ENCODE results near the gene PPP1R13B. TPM values are rescaled to one million over a fixed set of nuclear protein-coding genes. Genes with fewer than 3 reads are reported as not detected.
"Not testable (repeated sequence)": the region's sequence is repeated elsewhere in the genome, so short reads cannot be mapped to it uniquely, and the experiment has no call there.

The PPP1R13B gene
- total and polyA plus RNA-seq, 7 experiments from 2014 or later = 3.3 to 26.8 (median 16.9) TPM

- H3K4me3 ChIP-seq (ENCODE audit: low read length) = no peak overlapping the region
- intact Hi-C loops (cut with micrococcal nuclease) = no loop called here
- Mint-ChIP-seq H3K27me3 (no peaks in the 10 kb centered on the region), H3K36me3 (peaks cover 0 to 2% (median 0%) of the 10 kb centered on the region in 5 donors), H3K4me3 (no peak overlapping the region), H3K27ac (no peak overlapping the region), H3K4me1 (peaks cover 0 to 3% (median 0%) of the 10 kb centered on the region in 7 donors), H3K9me3 (peaks cover 0 to 3% (median 0%) of the 10 kb centered on the region in 11 donors)
- no peaks in the 10 kb centered on the region for H3K9me3 ChIP-seq (ENCODE audit: control insufficient read depth in 2 of 3, low read length in 3 of 3)
- no peaks in the 10 kb centered on the region for H3K27me3 ChIP-seq (ENCODE audit: control insufficient read depth in 2 of 2, insufficient read depth in 2 of 2, low read length in 2 of 2)
- CTCF ChIA-PET = no interaction called here
- POLR2A ChIA-PET = no interaction called here
- no peaks in the 10 kb centered on the region for H3K4me1 ChIP-seq (ENCODE audit: control insufficient read depth in 2 of 2, insufficient read depth in 2 of 2, low read length in 2 of 2)
- H3K27ac ChIP-seq (ENCODE audit: low read depth, low read length) = no peak overlapping the region
- no peak for DNase-seq
- H3K36me3 ChIP-seq (ENCODE audit: control insufficient read depth in 2 of 3, insufficient read depth in 3 of 3, low read length in 3 of 3) = no peaks in the 10 kb centered on the region
- ATAC-seq = no peak
These were observed 44.4 kb upstream of the PPP1R13B start for GRCh38 chr14:103891667-103892215.

GRCh38 chr14:103890821-103891666 lies 43.7 kb upstream of the PPP1R13B start:
- ATAC-seq (no peak), DNase-seq (no peak)
- no peak overlapping the region for H3K27ac Mint-ChIP-seq
- intact Hi-C loops (cut with micrococcal nuclease) = no loop called here
- H3K36me3 Mint-ChIP-seq = no peaks in the 10 kb centered on the region
- H3K27me3 Mint-ChIP-seq = no peaks in the 10 kb centered on the region
- POLR2A ChIA-PET = no interaction called here
- H3K4me1 Mint-ChIP-seq = no peaks in the 10 kb centered on the region
- H3K4me3 ChIP-seq (ENCODE audit: low read length) = no peak overlapping the region
- H3K27me3 ChIP-seq (ENCODE audit: control insufficient read depth in 2 of 2, insufficient read depth in 2 of 2, low read length in 2 of 2) = no peaks in the 10 kb centered on the region
- no peaks in the 10 kb centered on the region for H3K4me1 ChIP-seq (ENCODE audit: control insufficient read depth in 2 of 2, insufficient read depth in 2 of 2, low read length in 2 of 2)
- no peaks in the 10 kb centered on the region for H3K36me3 ChIP-seq (ENCODE audit: control insufficient read depth in 2 of 3, insufficient read depth in 3 of 3, low read length in 3 of 3)
- CTCF ChIA-PET = no interaction called here
- no peak overlapping the region for H3K27ac ChIP-seq (ENCODE audit: low read depth, low read length)
- no peak overlapping the region for H3K4me3 Mint-ChIP-seq
- H3K9me3 ChIP-seq (ENCODE audit: control insufficient read depth in 2 of 3, low read length in 3 of 3) = no peaks in the 10 kb centered on the region
- H3K9me3 Mint-ChIP-seq = no peaks in the 10 kb centered on the region

- H3K27me3 Mint-ChIP-seq = no peaks in the 10 kb centered on the region
- no peaks in the 10 kb centered on the region for H3K4me1 Mint-ChIP-seq
- H3K4me3 Mint-ChIP-seq = no peak overlapping the region
- ATAC-seq (no peak), DNase-seq (no peak)
- no peaks in the 10 kb centered on the region for H3K9me3 ChIP-seq (ENCODE audit: control insufficient read depth in 2 of 3, low read length in 3 of 3)
- no peaks in the 10 kb centered on the region for H3K9me3 Mint-ChIP-seq
- ChIA-PET POLR2A (no interaction called here), CTCF (no interaction called here)
- no peaks in the 10 kb centered on the region for H3K27me3 ChIP-seq (ENCODE audit: control insufficient read depth in 2 of 2, insufficient read depth in 2 of 2, low read length in 2 of 2)
- H3K27ac Mint-ChIP-seq = no peak overlapping the region
- no peaks in the 10 kb centered on the region for H3K36me3 Mint-ChIP-seq
- no peak overlapping the region for H3K4me3 ChIP-seq (ENCODE audit: low read length)
- no peak overlapping the region for H3K27ac ChIP-seq (ENCODE audit: low read depth, low read length)
- H3K4me1 ChIP-seq (ENCODE audit: control insufficient read depth in 2 of 2, insufficient read depth in 2 of 2, low read length in 2 of 2) = no peaks in the 10 kb centered on the region
- H3K36me3 ChIP-seq (ENCODE audit: control insufficient read depth in 2 of 3, insufficient read depth in 3 of 3, low read length in 3 of 3) = no peaks in the 10 kb centered on the region
- intact Hi-C loops (cut with micrococcal nuclease) = no loop called here
These were observed 42.6 kb upstream of the PPP1R13B start for GRCh38 chr14:103890052-103890371.

GRCh38 chr14:103889313-103890051 lies 42.1 kb upstream of the PPP1R13B start:
- Mint-ChIP-seq H3K27ac (no peak overlapping the region), H3K36me3 (no peaks in the 10 kb centered on the region), H3K4me3 (no peak overlapping the region), H3K4me1 (no peaks in the 10 kb centered on the region), H3K9me3 (no peaks in the 10 kb centered on the region), H3K27me3 (no peaks in the 10 kb centered on the region)
- CTCF ChIA-PET = no interaction called here
- H3K4me3 ChIP-seq (ENCODE audit: low read length) = no peak overlapping the region
- H3K9me3 ChIP-seq (ENCODE audit: control insufficient read depth in 2 of 3, low read length in 3 of 3) = no peaks in the 10 kb centered on the region
- DNase-seq = no peak
- H3K27me3 ChIP-seq (ENCODE audit: control insufficient read depth in 2 of 2, insufficient read depth in 2 of 2, low read length in 2 of 2) = no peaks in the 10 kb centered on the region
- H3K36me3 ChIP-seq (ENCODE audit: control insufficient read depth in 2 of 3, insufficient read depth in 3 of 3, low read length in 3 of 3) = no peaks in the 10 kb centered on the region
- POLR2A ChIA-PET = no interaction called here
- ATAC-seq = no peak
- intact Hi-C loops (cut with micrococcal nuclease) = no loop called here
- H3K27ac ChIP-seq (ENCODE audit: low read depth, low read length) = no peak overlapping the region
- H3K4me1 ChIP-seq (ENCODE audit: control insufficient read depth in 2 of 2, insufficient read depth in 2 of 2, low read length in 2 of 2) = no peaks in the 10 kb centered on the region

GRCh38 chr14:103889002-103889312 lies 41.6 kb upstream of the PPP1R13B start:
- H3K4me1 Mint-ChIP-seq; intact Hi-C loops (cut with micrococcal nuclease); H3K4me1 ChIP-seq (ENCODE audit: control insufficient read depth in 2 of 2, insufficient read depth in 2 of 2, low read length in 2 of 2); POLR2A ChIA-PET; H3K27ac Mint-ChIP-seq; CTCF ChIA-PET; H3K36me3 Mint-ChIP-seq; H3K27me3 Mint-ChIP-seq; ATAC-seq; DNase-seq; H3K36me3 ChIP-seq (ENCODE audit: control insufficient read depth in 2 of 3, insufficient read depth in 3 of 3, low read length in 3 of 3); H3K27ac ChIP-seq (ENCODE audit: low read depth, low read length); H3K9me3 ChIP-seq (ENCODE audit: control insufficient read depth in 2 of 3, low read length in 3 of 3); H3K4me3 Mint-ChIP-seq; H3K4me3 ChIP-seq (ENCODE audit: low read length); H3K9me3 Mint-ChIP-seq; H3K27me3 ChIP-seq (ENCODE audit: control insufficient read depth in 2 of 2, insufficient read depth in 2 of 2, low read length in 2 of 2): not testable (repeated sequence)

GRCh38 chr14:103887557-103888115 lies 40.3 kb upstream of the PPP1R13B start:
- POLR2A ChIA-PET = no interaction called here
- no peaks in the 10 kb centered on the region for H3K36me3 Mint-ChIP-seq

GRCh38 chr14:103887170-103887501 lies 39.8 kb upstream of the PPP1R13B start:
- H3K27ac Mint-ChIP-seq = no peak overlapping the region

More at GRCh38 chr14:103887557-103888115, 40.3 kb upstream of the PPP1R13B start:
- ATAC-seq (no peak), DNase-seq (no peak)
- Histone ChIP-seq H3K4me3 (ENCODE audit: low read length) (no peak overlapping the region), H3K9me3 (ENCODE audit: control insufficient read depth in 2 of 3, low read length in 3 of 3) (no peaks in the 10 kb centered on the region), H3K27me3 (ENCODE audit: control insufficient read depth in 2 of 2, insufficient read depth in 2 of 2, low read length in 2 of 2) (no peaks in the 10 kb centered on the region), H3K36me3 (ENCODE audit: control insufficient read depth in 2 of 3, insufficient read depth in 3 of 3, low read length in 3 of 3) (no peaks in the 10 kb centered on the region), H3K4me1 (ENCODE audit: control insufficient read depth in 2 of 2, insufficient read depth in 2 of 2, low read length in 2 of 2) (no peaks in the 10 kb centered on the region), H3K27ac (ENCODE audit: low read depth, low read length) (no peak overlapping the region)
- intact Hi-C loops (cut with micrococcal nuclease) = no loop called here
- CTCF ChIA-PET = no interaction called here
- H3K27ac Mint-ChIP-seq = no peak overlapping the region
- no peaks in the 10 kb centered on the region for H3K9me3 Mint-ChIP-seq
- no peaks in the 10 kb centered on the region for H3K4me1 Mint-ChIP-seq
- no peaks in the 10 kb centered on the region for H3K27me3 Mint-ChIP-seq
- H3K4me3 Mint-ChIP-seq = no peak overlapping the region

More at GRCh38 chr14:103887170-103887501, 39.8 kb upstream of the PPP1R13B start:
- ChIA-PET CTCF (no interaction called here), POLR2A (no interaction called here)
- H3K9me3 Mint-ChIP-seq = no peaks in the 10 kb centered on the region
- no peaks in the 10 kb centered on the region for H3K4me1 Mint-ChIP-seq
- H3K4me3 Mint-ChIP-seq = no peak overlapping the region
- H3K27ac ChIP-seq (ENCODE audit: low read depth, low read length) = no peak overlapping the region
- no peak overlapping the region for H3K4me3 ChIP-seq (ENCODE audit: low read length)
- H3K27me3 ChIP-seq (ENCODE audit: control insufficient read depth in 2 of 2, insufficient read depth in 2 of 2, low read length in 2 of 2) = no peaks in the 10 kb centered on the region
- DNase-seq = no peak
- no peak for ATAC-seq
- no peaks in the 10 kb centered on the region for H3K36me3 Mint-ChIP-seq
- intact Hi-C loops (cut with micrococcal nuclease) = no loop called here
- H3K9me3 ChIP-seq (ENCODE audit: control insufficient read depth in 2 of 3, low read length in 3 of 3) = no peaks in the 10 kb centered on the region
- H3K36me3 ChIP-seq (ENCODE audit: control insufficient read depth in 2 of 3, insufficient read depth in 3 of 3, low read length in 3 of 3) = no peaks in the 10 kb centered on the region
- no peaks in the 10 kb centered on the region for H3K27me3 Mint-ChIP-seq
- no peaks in the 10 kb centered on the region for H3K4me1 ChIP-seq (ENCODE audit: control insufficient read depth in 2 of 2, insufficient read depth in 2 of 2, low read length in 2 of 2)

All from naive thymus-derived CD4-positive, alpha-beta T cell (primary cell).